GM10266 (cell line): ENCODE measurements around the gene OSBPL10.

Experiments
- DNase-seq: peaks from one replicate; pipeline ENCODE4 v3.0.0; 2012; ENCODE audit errors: extremely low spot score
- CTCF ChIP-seq: IDR thresholded peaks from 2 replicates; pipeline ENCODE4 v1.5.1; 2012; ENCODE audit warnings: mild to moderate bottlenecking, low read depth; ENCODE audit not compliant: control insufficient read depth, insufficient read depth; ENCODE audit errors: missing control alignments

Gene OSBPL10

GRCh38 chr3:31958701-31959152 is 22.3 kb downstream of the OSBPL10 start:
- TF ChIP-seq CTCF: no peak
- no peak for DNase-seq

DNA sequence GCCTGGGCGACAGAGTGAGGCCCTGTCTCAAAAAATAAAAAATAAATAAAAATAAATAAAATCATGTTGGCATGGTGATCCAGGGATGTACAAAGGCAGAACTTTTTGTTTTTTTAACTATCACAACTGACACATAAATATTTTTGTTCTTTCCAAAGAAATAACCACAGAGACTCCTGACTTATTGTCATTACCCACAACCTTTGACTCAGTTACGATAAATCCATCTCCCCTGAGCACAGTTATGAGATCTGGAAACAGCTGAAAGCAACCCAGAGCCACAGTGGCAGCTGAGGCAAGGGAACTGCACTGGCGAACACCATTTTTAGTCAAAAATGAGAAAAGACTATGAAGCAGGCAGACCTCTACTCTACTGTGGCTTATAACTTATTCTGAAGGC is 24.0 kb downstream of the OSBPL10 start:
- DNase-seq: no peak
- no peak for TF ChIP-seq CTCF

DNA sequence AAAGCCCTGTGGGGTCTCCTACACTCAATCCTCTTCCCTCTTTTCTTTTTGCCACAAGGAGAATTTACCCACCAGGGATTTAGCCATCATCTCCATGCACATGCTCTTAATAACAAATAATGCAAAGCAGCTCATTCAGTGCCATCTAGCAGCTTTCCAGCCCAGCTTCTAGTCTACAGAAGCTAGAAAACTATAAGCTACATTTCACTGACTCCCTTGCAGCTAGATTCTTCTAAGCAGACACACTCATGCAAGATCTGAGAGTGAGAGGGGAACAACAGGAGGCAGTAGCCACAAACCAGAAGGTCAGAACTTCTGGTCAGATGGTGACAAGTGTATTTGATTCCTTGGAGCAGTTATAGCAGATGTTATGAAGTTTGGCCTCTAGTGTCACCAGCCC is 25.5 kb downstream of the OSBPL10 start:
- DNase-seq: no peak
- TF ChIP-seq CTCF: no peak

GRCh38 chr3:31953636-31954035 is 27.4 kb downstream of the OSBPL10 start:
- no peak for DNase-seq
- TF ChIP-seq CTCF: no peak

GRCh38 chr3:31953091-31953490 is 28.0 kb downstream of the OSBPL10 start:
- DNase-seq: no peak
- no peak for TF ChIP-seq CTCF

DNA sequence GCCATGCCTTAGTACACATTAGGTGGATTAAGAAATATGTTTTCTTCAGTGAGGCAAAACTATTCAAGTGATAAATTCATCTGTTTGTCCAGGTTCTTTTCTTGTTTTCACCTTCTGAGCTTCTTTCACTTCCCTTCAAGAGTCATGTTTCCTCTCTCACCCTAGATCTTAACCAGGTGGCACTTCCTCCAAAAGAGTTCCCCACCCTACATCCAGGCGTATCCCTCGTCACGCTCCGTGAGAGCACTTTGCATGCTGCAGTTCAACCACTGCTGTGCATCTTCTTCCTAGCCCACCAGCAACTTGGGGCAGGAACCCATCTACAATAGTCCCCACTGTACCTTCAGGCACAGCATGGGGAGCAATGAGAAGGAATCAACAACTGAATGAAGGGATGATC is 28.9 kb downstream of the OSBPL10 start:
- no peak for TF ChIP-seq CTCF
- no peak for DNase-seq

DNA sequence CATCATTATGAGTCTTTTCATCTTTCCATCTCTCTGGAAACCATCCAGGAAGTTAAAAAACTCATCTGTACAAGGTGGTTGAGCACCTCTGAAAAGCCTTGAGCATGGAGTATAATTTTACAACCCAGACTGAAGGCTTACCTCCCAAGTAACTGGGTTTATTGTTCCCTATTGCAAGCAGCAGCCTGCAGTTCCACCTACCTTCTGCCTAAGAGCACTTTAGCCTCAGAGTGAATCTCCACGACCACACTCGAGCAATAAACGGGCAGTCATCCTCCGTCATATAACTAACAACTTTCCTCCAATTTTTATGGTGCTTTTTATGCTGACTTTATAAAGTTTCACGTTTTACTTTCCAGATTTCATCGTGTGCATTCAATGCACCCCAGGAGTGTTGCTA is 32.8 kb downstream of the OSBPL10 start:
- no peak for TF ChIP-seq CTCF

More for the DNA sequence above, 32.8 kb downstream of the OSBPL10 start:
- DNase-seq: no peak
